Activated naive CD4-positive, alpha-beta T cell treated with anti-CD3 and anti-CD28 coated beads, Interleukin-2, amount 50 U/mL, for 16 hours (primary cell): Measurements from ENCODE around the gene SEL1L2.

Experiments used
- DNase-seq: peaks from one replicate; pipeline ENCODE4 v3.0.0-alpha.2; 2020

Gene SEL1L2

DNA sequence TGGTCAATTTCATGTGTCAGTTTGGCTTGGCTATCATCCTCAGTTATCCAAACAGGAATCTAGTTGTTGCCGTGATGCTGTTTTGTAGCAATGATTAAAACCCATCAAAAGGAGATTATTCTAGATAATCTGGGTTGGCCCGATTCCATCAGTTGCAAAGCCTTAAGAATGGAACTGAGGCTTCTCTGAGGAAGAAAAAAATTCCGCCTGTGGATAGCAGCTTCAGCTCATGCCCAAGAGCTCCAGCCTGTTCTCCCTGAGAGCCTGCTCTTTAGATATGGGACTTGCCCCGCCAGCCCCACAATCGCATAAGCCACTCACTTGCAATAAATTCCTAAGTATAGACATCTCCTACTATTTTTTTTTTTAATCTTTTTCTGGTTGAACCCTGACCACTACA lies 61.5 kb downstream of the SEL1L2 start:
- no peak for DNase-seq

GRCh38 chr20:13927171-13927570 lies 63.2 kb downstream of the SEL1L2 start:
- DNase-seq, result no peak

DNA sequence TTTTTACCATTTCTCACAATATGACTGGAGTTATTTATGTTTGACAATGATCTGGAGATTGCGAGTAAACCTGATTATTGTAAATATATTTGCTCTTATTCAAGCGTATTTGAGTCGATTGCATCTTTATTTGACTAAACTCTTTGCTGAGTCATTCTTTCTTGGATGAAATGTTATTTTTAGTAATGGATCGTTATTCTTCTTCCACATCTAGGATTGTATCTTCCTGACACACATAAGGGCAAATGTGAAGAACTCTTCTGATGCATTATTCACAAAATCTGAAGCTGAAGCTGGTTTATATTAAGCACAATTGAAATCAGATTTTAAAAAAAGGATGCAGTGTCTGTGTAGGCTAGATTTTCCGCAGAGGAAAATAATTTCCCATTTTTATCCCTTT lies 68.2 kb downstream of the SEL1L2 start:
- DNase-seq, result no peak

- DNase-seq, result no peak
These were observed 75.1 kb downstream of the SEL1L2 start for GRCh38 chr20:13915284-13915683.

GRCh38 chr20:13913572-13913971 lies 76.8 kb downstream of the SEL1L2 start:
- no peak for DNase-seq

- DNase-seq, result no peak
These were observed 77.3 kb downstream of the SEL1L2 start for GRCh38 chr20:13913131-13913530.

GRCh38 chr20:13910492-13910891 lies 79.9 kb downstream of the SEL1L2 start:
- no peak for DNase-seq

GRCh38 chr20:13909067-13909466 lies 81.3 kb downstream of the SEL1L2 start:
- DNase-seq, result no peak

DNA sequence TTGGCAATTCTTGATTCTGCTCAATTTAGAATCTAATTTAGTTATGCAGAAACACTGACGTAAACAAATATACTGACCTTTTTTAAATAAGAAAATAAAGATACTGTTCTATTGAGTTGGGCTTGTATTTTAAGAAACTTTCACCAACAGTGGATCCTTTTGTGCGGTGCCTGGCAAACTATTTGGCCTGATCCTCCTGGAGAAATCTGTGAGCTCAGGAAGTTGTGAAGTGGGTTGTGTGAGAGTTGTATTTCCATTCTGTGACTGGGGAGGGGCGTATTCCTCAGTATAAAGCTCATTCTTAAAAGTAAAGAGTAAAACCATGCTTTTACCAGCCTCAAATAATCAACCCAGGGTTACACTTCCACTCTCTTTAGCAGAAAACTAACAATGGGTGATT lies 85.6 kb downstream of the SEL1L2 start:
- no peak for DNase-seq

DNA sequence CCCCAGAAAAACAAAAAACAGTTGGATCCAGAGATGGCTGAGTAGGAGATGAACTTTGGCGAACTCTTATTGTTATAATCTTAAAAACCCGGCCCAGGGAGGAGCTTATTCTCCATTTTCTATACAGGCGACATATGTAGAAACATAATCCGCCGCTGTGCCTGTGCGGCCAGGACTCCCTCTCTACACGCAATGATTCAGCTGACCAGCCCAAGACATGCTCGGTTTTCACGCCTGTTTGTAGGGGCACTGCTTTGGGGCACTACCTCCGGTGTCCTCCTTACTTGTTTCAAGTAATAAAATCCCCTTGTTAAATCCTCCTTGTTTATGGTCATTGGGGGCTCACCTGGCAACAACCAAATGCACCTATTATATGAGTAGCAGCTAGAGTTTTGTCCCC lies 89.9 kb downstream of the SEL1L2 start:
- no peak for DNase-seq

DNA sequence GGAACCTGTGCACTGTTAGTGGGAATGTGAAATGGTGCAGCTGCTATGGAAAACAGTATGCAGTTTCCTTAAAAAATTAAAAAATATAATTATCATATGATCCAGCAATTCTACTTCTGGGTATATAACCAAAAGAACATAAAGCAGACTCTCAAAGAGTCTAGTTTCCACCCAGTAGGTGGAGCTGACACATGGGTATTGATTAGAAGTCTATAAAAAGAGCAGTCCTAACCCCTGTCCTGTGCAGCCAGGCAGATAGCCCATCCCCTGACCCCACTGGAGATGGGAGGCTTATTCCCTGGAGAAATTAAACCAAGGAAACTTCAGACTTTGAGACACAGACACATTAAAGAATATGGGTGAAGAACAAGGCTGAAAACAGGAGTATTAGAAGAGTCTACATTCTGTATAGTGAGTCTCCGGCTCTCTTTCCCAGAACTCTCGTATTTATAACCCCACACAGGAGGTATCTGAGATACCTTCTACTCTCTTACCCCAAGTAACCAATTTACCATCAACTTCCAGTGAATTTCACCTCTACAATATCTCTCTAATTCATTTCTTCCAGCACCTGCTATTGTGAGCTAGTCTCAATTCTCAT lies 92.3 kb downstream of the SEL1L2 start:
- no peak for DNase-seq

DNA sequence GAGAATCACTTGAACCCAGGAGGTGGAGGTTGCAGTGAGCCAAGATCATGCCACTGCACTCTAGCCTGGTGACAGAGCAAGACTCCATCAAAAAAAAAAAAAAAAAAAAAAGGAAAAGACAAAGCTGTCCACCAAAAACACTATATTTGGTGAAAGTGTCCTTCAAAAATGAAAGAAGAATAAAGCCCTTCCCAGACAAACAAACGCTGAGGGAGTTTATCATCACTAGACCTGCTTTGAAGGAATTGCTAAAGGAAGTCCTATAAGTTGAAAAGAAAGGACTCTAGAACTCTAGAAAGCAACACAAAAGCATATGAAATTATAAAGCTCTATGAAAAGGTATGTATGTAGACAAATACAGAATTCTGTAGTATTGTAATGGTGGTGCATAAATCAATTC lies 98.8 kb downstream of the SEL1L2 start:
- DNase-seq, result no peak

- DNase-seq, result no peak
These were observed 105.6 kb downstream of the SEL1L2 start for GRCh38 chr20:13884803-13885202.

DNA sequence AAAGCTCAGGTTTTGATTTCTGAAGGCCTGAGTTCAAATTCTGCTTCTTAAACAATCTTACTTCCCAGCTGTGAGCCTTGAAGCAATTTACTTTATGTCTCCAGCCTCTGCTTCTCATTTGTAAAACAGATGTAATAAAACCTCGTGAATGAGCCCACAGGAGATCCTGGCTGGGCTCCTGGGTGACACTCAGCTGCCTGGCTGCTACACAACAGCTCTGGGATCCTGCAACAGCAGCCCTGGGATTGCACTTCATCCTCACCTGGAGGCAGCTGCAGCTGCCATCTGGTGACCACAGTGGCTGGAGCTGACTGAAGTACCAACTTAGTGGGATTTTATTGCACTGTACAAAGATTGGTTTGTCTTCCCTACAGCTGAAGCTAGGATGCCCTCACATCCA lies 107.0 kb downstream of the SEL1L2 start:
- DNase-seq, result no peak

- DNase-seq, result no peak
These were observed 111.8 kb downstream of the SEL1L2 start for GRCh38 chr20:13878566-13878965.

DNA sequence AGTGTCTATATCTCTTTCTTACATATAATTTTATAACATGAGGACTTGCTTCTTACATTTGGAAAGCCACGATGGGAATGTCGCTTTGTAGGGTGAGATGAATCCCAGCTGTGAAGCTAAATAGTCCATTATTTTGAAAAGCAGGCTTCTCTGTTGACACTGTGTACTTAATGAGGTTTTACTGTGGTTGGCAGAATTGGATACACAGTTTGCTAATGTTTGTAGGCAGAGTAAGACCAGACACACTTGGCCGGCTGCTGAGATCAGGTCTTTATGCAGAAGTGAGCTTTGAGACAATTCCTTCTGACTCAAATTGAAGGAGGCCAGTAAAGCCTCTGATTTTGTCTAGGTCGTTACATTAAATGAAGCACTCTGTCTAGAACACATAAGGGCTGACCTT lies 112.6 kb downstream of the SEL1L2 start:
- DNase-seq, result no peak

DNA sequence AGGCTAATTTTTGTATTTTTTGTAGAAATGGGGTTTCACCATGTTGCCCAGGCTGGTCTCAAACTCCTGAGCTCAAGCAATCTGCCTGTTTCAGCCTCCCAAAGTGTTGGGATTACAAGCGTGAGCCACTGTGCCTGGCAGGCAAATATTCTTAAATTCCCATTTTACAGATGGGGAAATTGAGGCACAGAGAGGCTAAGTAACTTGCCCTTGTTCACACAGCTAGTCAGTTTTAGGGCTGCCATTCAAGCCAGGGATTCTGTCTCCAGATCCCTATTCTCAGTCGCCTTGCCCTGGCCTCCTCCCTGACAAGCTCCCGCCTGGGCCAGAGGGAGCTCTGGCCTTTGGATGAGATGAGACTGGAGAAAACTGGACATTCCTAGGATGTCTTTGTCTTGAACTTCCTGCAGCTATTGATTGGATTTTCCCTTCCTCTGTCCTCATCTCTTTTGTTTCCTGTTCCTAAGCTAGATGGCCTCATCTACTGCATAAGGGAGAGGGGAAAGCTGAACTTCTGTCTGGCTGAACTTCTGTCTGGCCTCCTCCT lies 115.1 kb downstream of the SEL1L2 start:
- no peak for DNase-seq

DNA sequence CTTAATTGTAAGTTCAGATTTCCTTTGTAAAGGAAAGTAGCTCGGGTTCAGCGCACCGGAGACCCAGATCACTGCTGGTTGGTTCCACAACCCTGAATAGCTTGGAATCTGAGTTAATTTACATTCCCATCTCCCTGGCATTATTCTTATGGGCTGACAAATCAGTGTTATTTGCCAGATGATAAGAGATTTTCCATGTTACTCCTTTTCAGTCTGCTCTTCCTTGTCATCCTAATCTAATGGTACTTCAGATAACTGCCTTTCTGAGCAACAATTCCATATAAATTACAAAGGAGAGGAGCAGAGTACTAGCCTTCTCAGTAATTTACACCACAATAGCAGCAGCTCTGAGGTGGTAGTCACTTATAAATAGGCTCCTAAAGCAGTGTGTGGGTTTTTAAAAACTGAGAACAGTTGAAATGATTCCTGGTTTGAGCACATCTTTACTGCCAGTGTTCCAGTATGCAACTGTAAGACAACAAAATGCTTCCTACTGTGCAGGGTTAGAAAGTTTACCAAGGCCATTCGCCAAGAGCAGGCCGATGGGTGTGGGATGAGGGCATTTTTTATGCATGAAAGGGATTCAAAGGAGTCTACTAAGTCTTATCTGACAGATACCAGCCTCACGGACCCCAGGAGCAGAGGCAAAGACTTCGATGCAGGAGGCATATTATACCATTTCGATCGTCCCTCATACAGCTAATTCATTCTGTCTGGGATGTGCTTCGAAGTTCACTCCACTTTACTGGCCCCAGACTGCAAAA lies 115.8 kb downstream of the SEL1L2 start:
- DNase-seq, result no peak

DNA sequence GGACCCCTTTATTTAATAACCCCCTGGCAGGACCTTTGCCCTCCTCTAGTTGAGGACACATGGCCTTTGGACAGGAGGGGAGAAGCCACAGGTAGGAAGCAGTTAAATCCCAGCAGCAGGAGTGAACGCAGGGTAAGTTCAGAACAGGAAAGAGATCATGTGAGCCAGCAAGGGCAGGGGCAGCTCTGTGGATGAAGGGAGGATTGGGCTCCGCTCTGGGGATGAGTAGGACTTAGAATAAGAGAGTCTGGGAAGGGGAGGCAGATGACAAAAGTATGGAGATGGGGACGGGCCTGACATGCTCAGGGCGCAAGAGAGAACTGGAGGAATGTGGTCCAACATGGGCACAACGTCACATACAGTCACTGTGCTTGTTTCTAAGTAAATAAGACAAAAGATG lies 116.6 kb downstream of the SEL1L2 start:
- no peak for DNase-seq

- no peak for DNase-seq
These were observed 120.2 kb downstream of the SEL1L2 start for GRCh38 chr20:13870170-13870748.

- DNase-seq, result no peak
These were observed 122.1 kb downstream of the SEL1L2 start for GRCh38 chr20:13868331-13868730.

- no peak for DNase-seq
These were observed 124.5 kb downstream of the SEL1L2 start for GRCh38 chr20:13865791-13866351.

GRCh38 chr20:13865156-13865555 lies 125.3 kb downstream of the SEL1L2 start:
- DNase-seq, result no peak

- DNase-seq, result no peak
These were observed 127.2 kb downstream of the SEL1L2 start for GRCh38 chr20:13863244-13863643.
